ENCODE results near the gene DVL1.
"Not testable (repeated sequence)": the region's sequence is repeated elsewhere in the genome, so short reads cannot be mapped to it uniquely, and the experiment has no call there.

DVL1 gene

GRCh38 chr1:1318777-1319645 lies 30.2 kb downstream of the DVL1 start:
- no peak for DNase-seq (ENCODE audit: low read depth, low spot score)

GRCh38 chr1:1318131-1318652 lies 31.0 kb downstream of the DVL1 start:
- no peak for DNase-seq (ENCODE audit: low read depth, low spot score)
- H3K4me3 ChIP-seq (ENCODE audit: low read length): no peak overlapping the region

More at GRCh38 chr1:1318777-1319645, 30.2 kb downstream of the DVL1 start:
- no peak overlapping the region for H3K4me3 ChIP-seq (ENCODE audit: low read length)

GRCh38 chr1:1317420-1317819 lies 31.8 kb downstream of the DVL1 start:
- no peak for DNase-seq (ENCODE audit: low read depth, low spot score)
- H3K4me3 ChIP-seq (ENCODE audit: low read length): no peak overlapping the region

- not testable (repeated sequence) for DNase-seq (ENCODE audit: low read depth, low spot score); H3K4me3 ChIP-seq (ENCODE audit: low read length)
Measured at GRCh38 chr1:1316199-1316598, 33.0 kb downstream of the DVL1 start.

GRCh38 chr1:1315435-1315954 lies 33.7 kb downstream of the DVL1 start:
- DNase-seq (ENCODE audit: low read depth, low spot score): no peak
- no peak overlapping the region for H3K4me3 ChIP-seq (ENCODE audit: low read length)

GRCh38 chr1:1314678-1315335 lies 34.4 kb downstream of the DVL1 start:
- no peak overlapping the region for H3K4me3 ChIP-seq (ENCODE audit: low read length)
- no peak for DNase-seq (ENCODE audit: low read depth, low spot score)

GRCh38 chr1:1314237-1314586 lies 35.0 kb downstream of the DVL1 start:
- DNase-seq (ENCODE audit: low read depth, low spot score): no peak
- no peak overlapping the region for H3K4me3 ChIP-seq (ENCODE audit: low read length)

GRCh38 chr1:1313500-1314236 lies 35.5 kb downstream of the DVL1 start:
- H3K4me3 ChIP-seq (ENCODE audit: low read length): no peak overlapping the region
- DNase-seq (ENCODE audit: low read depth, low spot score): no peak

- no peak overlapping the region for H3K4me3 ChIP-seq (ENCODE audit: low read length)
- no peak for DNase-seq (ENCODE audit: low read depth, low spot score)
Measured at GRCh38 chr1:1312450-1313314, 36.5 kb downstream of the DVL1 start.

- DNase-seq (ENCODE audit: low read depth, low spot score): no peak
- H3K4me3 ChIP-seq (ENCODE audit: low read length): no peak overlapping the region
Measured at GRCh38 chr1:1311107-1312104, 37.8 kb downstream of the DVL1 start.

- no peak for DNase-seq (ENCODE audit: low read depth, low spot score)
- no peak overlapping the region for H3K4me3 ChIP-seq (ENCODE audit: low read length)
Measured at GRCh38 chr1:1310476-1311053, 38.7 kb downstream of the DVL1 start.

GRCh38 chr1:1310109-1310385 lies 39.2 kb downstream of the DVL1 start:
- H3K4me3 ChIP-seq (ENCODE audit: low read length): no peak overlapping the region
- DNase-seq (ENCODE audit: low read depth, low spot score): no peak

GRCh38 chr1:1309251-1310108 lies 39.7 kb downstream of the DVL1 start:
- DNase-seq (ENCODE audit: low read depth, low spot score): no peak
- peak overlapping the region; percentile 64 for H3K4me3 ChIP-seq (ENCODE audit: low read length)

GRCh38 chr1:1308756-1309250 lies 40.4 kb downstream of the DVL1 start:
- H3K4me3 ChIP-seq (ENCODE audit: low read length): peak overlapping the region; percentile 64
- DNase-seq (ENCODE audit: low read depth, low spot score): no peak

GRCh38 chr1:1307923-1308755 lies 41.1 kb downstream of the DVL1 start, which contains the start of the genes ACAP3 and PUSL1:
Gene ACAP3 (minus strand): TSS chr1:1307930. CDS start chr1:1307815, 115 bp downstream.
Gene PUSL1 (plus strand): TSS chr1:1308597. CDS start chr1:1308644, 47 bp downstream.
- DNase-seq (ENCODE audit: low read depth, low spot score): peak; percentile 88
- peak within 1 kb of the TSS; percentile 81 for H3K4me3 ChIP-seq (ENCODE audit: low read length)

Measured in Jurkat, Clone E6-1 (cell line).